ENCODE data around the gene PATJ.

GRCh38 chr1:62109124-62109523 lies 366.8 kb downstream of the PATJ start:
- TF ChIP-seq, protein P1, sequence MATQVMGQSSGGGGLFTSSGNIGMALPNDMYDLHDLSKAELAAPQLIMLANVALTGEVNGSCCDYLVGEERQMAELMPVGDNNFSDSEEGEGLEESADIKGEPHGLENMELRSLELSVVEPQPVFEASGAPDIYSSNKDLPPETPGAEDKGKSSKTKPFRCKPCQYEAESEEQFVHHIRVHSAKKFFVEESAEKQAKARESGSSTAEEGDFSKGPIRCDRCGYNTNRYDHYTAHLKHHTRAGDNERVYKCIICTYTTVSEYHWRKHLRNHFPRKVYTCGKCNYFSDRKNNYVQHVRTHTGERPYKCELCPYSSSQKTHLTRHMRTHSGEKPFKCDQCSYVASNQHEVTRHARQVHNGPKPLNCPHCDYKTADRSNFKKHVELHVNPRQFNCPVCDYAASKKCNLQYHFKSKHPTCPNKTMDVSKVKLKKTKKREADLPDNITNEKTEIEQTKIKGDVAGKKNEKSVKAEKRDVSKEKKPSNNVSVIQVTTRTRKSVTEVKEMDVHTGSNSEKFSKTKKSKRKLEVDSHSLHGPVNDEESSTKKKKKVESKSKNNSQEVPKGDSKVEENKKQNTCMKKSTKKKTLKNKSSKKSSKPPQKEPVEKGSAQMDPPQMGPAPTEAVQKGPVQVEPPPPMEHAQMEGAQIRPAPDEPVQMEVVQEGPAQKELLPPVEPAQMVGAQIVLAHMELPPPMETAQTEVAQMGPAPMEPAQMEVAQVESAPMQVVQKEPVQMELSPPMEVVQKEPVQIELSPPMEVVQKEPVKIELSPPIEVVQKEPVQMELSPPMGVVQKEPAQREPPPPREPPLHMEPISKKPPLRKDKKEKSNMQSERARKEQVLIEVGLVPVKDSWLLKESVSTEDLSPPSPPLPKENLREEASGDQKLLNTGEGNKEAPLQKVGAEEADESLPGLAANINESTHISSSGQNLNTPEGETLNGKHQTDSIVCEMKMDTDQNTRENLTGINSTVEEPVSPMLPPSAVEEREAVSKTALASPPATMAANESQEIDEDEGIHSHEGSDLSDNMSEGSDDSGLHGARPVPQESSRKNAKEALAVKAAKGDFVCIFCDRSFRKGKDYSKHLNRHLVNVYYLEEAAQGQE (IDR thresholded peaks at IDR 0.05; ENCODE audit: insufficient read depth in 1 of 2, low read depth in 2 of 2, low read length in 2 of 2): no peak
- TF ChIP-seq POLR2AphosphoS5 (IDR thresholded peaks at IDR 0.05; ENCODE audit: low read depth, low read length): no peak
